K562 (cell line): ENCODE results near the gene ZNF273. TPM values are rescaled to one million over a fixed set of nuclear protein-coding genes. Genes with fewer than 3 reads are reported as not detected.
A peak's percentile ranks its signal among the peaks of the same experiment; 100 is the strongest.
"Not testable (repeated sequence)": the region's sequence is repeated elsewhere in the genome, so short reads cannot be mapped to it uniquely, and the experiment has no call there.

Experiments
- ATAC-seq: fragments of 200-7000 bp; cut with Tn5 transposase; 3 replicates; pipeline ENCODE4 v1.9.1; 2020; ENCODE audit warnings: moderate library complexity
- BruUV-seq: library from RNA; stranded (reverse); fragments of 400-500 nt; replicated peaks from 2 replicates; lab custom pipeline; 2021; lab: Mats Ljungman, UMichigan
- CTCF ChIA-PET: fragments of 300-600 bp; formaldehyde crosslinking; extraction: SDS; loops from one replicate; lab custom pipeline; 2021; ENCODE audit warnings: low intra/inter-chr PET ratio; lab: Yijun Ruan, JAX
- POLR2A ChIA-PET: fragments of 300-600, 350-650 bp; sonication (Branson Sonifier 250); formaldehyde crosslinking; extraction: SDS; loops from one replicate; lab custom pipeline; 2021; ENCODE audit warnings: antibody characterized with exemption, inconsistent platforms; lab: Yijun Ruan, JAX
- DNase-seq, 4 experiments: peaks; one replicate each; pipeline versions ENCODE4 v3.0.0 to v3.0.0-alpha.2; 2011 to 2018; ENCODE audit warnings: low spot score in 3 of 4, mixed read lengths in 3 of 4; ENCODE audit errors: extremely low read depth in 1 of 4
- FAIRE-seq: peaks from 2 replicates; lab custom pipeline; 2011; peaks lifted over from hg19 to GRCh38; lab: Jason Lieb, UNC
- H2AFZ ChIP-seq: 2 replicates; pipeline ENCODE4 v1.6.0; 2011; ENCODE audit warnings: low read depth, low read length, control low read depth, inconsistent platforms
- H3K27ac ChIP-seq: fragments of 200-600 bp; 3 replicates; pipeline ENCODE4 v1.8.0; 2011; ENCODE audit warnings: low read depth, mild to moderate bottlenecking, control low read depth, inconsistent platforms, low read length, moderate library complexity, mixed read lengths; ENCODE audit errors: extremely low read depth
- H3K27me3 ChIP-seq, 2 experiments: fragments of 300-600 bp in 1 of 2; 2 replicates in 1 of 2; 3 replicates in 1 of 2; pipeline versions ENCODE4 v1.6.0 to v1.8.0; 2011; ENCODE audit warnings: inconsistent platforms in 2 of 2, low read length in 2 of 2, mild to moderate bottlenecking in 1 of 2, mixed read lengths in 1 of 2, moderate library complexity in 1 of 2; ENCODE audit not compliant: control insufficient read depth in 2 of 2, insufficient read depth in 2 of 2
- H3K36me3 ChIP-seq: fragments of 300-600 bp; 3 replicates; pipeline ENCODE4 v1.8.0; 2011; ENCODE audit warnings: mild to moderate bottlenecking, low read length, inconsistent platforms; ENCODE audit not compliant: control insufficient read depth, insufficient read depth
- H3K4me1 ChIP-seq, 2 experiments: fragments of 200-600 bp in 1 of 2; replicated peaks in 1 of 2; 2 replicates in 1 of 2; 3 replicates in 1 of 2; pipeline versions ENCODE4 v1.5.1 to v1.8.0; 2011; ENCODE audit warnings: inconsistent platforms in 2 of 2, low read length in 2 of 2, mild to moderate bottlenecking in 1 of 2, mixed read lengths in 1 of 2, moderate library complexity in 1 of 2; ENCODE audit not compliant: control insufficient read depth in 2 of 2, insufficient read depth in 2 of 2
- H3K4me2 ChIP-seq: 2 replicates; pipeline ENCODE4 v1.6.1; 2011; ENCODE audit warnings: low read length, control low read depth, inconsistent platforms, mixed read lengths; ENCODE audit not compliant: insufficient read depth
- H3K4me3 ChIP-seq: fragments of 200-600 bp; sonication (generic), shearing (Covaris generic); 2 replicates; pipeline ENCODE4 v1.5.1; 2016; ENCODE audit warnings: control low read depth, inconsistent platforms
- H3K79me2 ChIP-seq: fragments of 200-600 bp; 3 replicates; pipeline ENCODE4 v1.8.0; 2011; ENCODE audit warnings: low read length, inconsistent platforms; ENCODE audit not compliant: control insufficient read depth, insufficient read depth
- H3K9ac ChIP-seq, 2 experiments: 2 replicates each; pipeline versions ENCODE4 v1.6.0 to v1.6.1; 2011; ENCODE audit warnings: low read depth in 2 of 2, low read length in 2 of 2, control low read depth in 1 of 2, inconsistent platforms in 1 of 2, mild to moderate bottlenecking in 1 of 2, mixed read lengths in 1 of 2; ENCODE audit not compliant: insufficient read depth in 1 of 2
- H3K9me1 ChIP-seq: one replicate; pipeline ENCODE4 v1.6.0; 2011; ENCODE audit warnings: inconsistent platforms, mild to moderate bottlenecking, low read length, moderate library complexity; ENCODE audit not compliant: control insufficient read depth, insufficient read depth
- H3K9me3 ChIP-seq: replicated peaks from 2 replicates; pipeline ENCODE4 v1.5.1; 2011; ENCODE audit warnings: low read depth, low read length, inconsistent platforms; ENCODE audit not compliant: control insufficient read depth, insufficient read depth
- H4K20me1 ChIP-seq: replicated peaks from 2 replicates; pipeline ENCODE4 v1.6.1; 2011; ENCODE audit warnings: low read length, inconsistent platforms, mixed read lengths; ENCODE audit not compliant: control insufficient read depth, insufficient read depth
- HSF4 ChIP-seq: fragments of 250-450 bp; sonication (Bioruptor Pico); IDR thresholded peaks from 2 replicates; pipeline ENCODE4 v2.1.2; 2022; ENCODE audit warnings: mild to moderate bottlenecking, moderate library complexity, borderline replicate concordance
- JUNB ChIP-seq: fragments of 450-650 bp; formaldehyde crosslinking; conservative IDR thresholded peaks from 2 replicates; pipeline ENCODE4 v1.4.0; 2020; ENCODE audit warnings: mild to moderate bottlenecking
- KLF1 ChIP-seq: fragments of 450-650 bp; IDR thresholded peaks from 2 replicates; pipeline ENCODE4 v1.6.1; 2016; ENCODE audit warnings: missing genetic modification characterization, missing compliant biosample characterization
- NELFE ChIP-seq: IDR thresholded peaks from 2 replicates; pipeline ENCODE4 v1.6.1; 2011; ENCODE audit warnings: mild to moderate bottlenecking; ENCODE audit not compliant: insufficient read depth, insufficient read length
- POLR3G ChIP-seq: IDR thresholded peaks from 2 replicates; pipeline ENCODE4 v1.6.1; 2011; ENCODE audit not compliant: insufficient read length, insufficient replicate concordance; ENCODE audit errors: extremely low read depth
- SOX6 ChIP-seq: fragments of 450-650 bp; IDR thresholded peaks from 2 replicates; pipeline ENCODE4 v1.6.1; 2014; ENCODE audit warnings: mild to moderate bottlenecking
- XRCC4 ChIP-seq: IDR thresholded peaks from one replicate; pipeline ENCODE4 v1.6.1; 2011; ENCODE audit not compliant: insufficient read depth, insufficient read length; ENCODE audit errors: extremely low read depth
- ZBTB1 ChIP-seq: sonication (generic); formaldehyde crosslinking; IDR thresholded peaks from 2 replicates; pipeline ENCODE4 v1.8.1; 2023; ENCODE audit warnings: missing genetic modification reagents, low read depth, mild to moderate bottlenecking, borderline replicate concordance
- ZC3H8 ChIP-seq: fragments of 450-650 bp; IDR thresholded peaks from 2 replicates; pipeline ENCODE4 v1.6.1; 2017
- ZNF644 ChIP-seq: fragments of 200-800 bp; sonication (Bioruptor generic); IDR thresholded peaks from 2 replicates; pipeline ENCODE4 v1.6.1; 2016; ENCODE audit warnings: low read depth, missing genetic modification characterization, missing compliant biosample characterization
- WGBS: fragments of 100-300 bp; shearing (Covaris generic); methylation state at CpG from one replicate; pipeline ENCODE4 v1.1.6; 2016; ENCODE audit warnings: low coverage, mixed read lengths; ENCODE audit not compliant: insufficient coverage; ENCODE audit errors: missing lambda C conversion rate; 5-methylcytosine and 5-hydroxymethylcytosine counted together
- in situ Hi-C: fragments of 300-500 bp; cut with MboI; formaldehyde crosslinking; loops from 4 replicates; pipeline ENCODE4 v1.15.0; 2018; ENCODE audit warnings: inconsistent platforms, mixed read lengths
- intact Hi-C: fragments of 100-400 bp; cut with micrococcal nuclease; formaldehyde crosslinking; loops from 2 replicates; pipeline ENCODE4 v1.14.2; 2022
- polyA plus RNA-seq, 8 experiments: library from polyadenylated mRNA; depleted of rRNA in 4 of 8; stranded (reverse) in 5 of 8; unstranded in 3 of 8; fragments of >200 nt; fragmentation: Nextera tagmentation in 2 of 8; fragmentation: Illumina TruSeq in 1 of 8; extraction: Ambion mirVana in 2 of 8; extraction: Trizol in 1 of 8; gene quantifications; 2 replicates each; pipeline versions ENCODE4 v1.2.1 to v1.2.3, GENCODE V29; 2011 to 2014; ENCODE audit warnings: inconsistent platforms in 1 of 8, missing spikeins in 1 of 8
- total RNA-seq, 7 experiments: library from RNA; depleted of rRNA in 6 of 7; stranded (reverse); fragments of >200 nt in 6 of 7; fragmentation: Illumina TruSeq in 2 of 7; extraction: Trizol in 2 of 7; gene quantifications; 2 replicates each; pipeline versions ENCODE4 v1.2.1 to v1.2.3, GENCODE V29; 2011 to 2021; ENCODE audit warnings: low replicate concordance in 1 of 7
- TF ChIP-seq, protein P1 (sequence below), 2 experiments: fragments of 450-650 bp; IDR thresholded peaks; 2 replicates each; pipeline ENCODE4 v1.6.1; 2016
- TF ChIP-seq, protein P2 (sequence below): fragments of 250-450 bp; sonication (Bioruptor Pico); IDR thresholded peaks from 2 replicates; pipeline ENCODE4 v1.5.1; 2021; ENCODE audit warnings: mild to moderate bottlenecking

Gene ZNF273
- total and polyA plus RNA-seq, 9 of the 15 experiments (the other 6 are each of a cell fraction or from before 2014, with no cell fraction given) = 13.3 to 37.0 (median 20.7) TPM

DNA sequence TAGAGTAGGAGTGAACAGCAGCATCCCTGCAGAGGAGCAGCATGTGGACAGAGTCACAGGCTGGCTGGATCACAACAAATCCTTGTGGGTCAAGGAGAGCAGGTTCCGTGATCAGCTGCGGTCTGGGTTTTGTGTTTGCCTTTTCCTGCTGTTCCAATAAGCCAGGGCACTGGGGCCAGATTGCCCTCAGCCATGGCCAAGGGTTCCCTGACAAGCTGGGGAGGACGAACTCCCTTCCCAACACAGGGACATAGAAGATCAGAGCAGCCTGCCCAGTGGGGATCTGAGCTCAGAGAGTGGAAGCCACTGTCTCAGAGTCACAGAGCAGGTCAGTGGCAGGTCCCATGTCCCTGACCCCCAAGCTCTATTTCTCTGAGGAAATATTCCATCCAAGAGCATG is 12.8 kb upstream of the ZNF273 start:
- H3K27me3 ChIP-seq, H4K20me1 ChIP-seq, H3K9me1 ChIP-seq, in situ Hi-C loops, FAIRE-seq, H3K9me3 ChIP-seq, H2AFZ ChIP-seq, DNase-seq, H3K36me3 ChIP-seq, CTCF ChIA-PET, H3K4me3 ChIP-seq, ATAC-seq, POLR2A ChIA-PET, H3K79me2 ChIP-seq, BruUV-seq: not testable (repeated sequence)
- peak overlapping the region; percentile 68; the same call in 1 of the 2 replicates for H3K4me2 ChIP-seq
- H3K9ac ChIP-seq = peak overlapping the region in 1 of 2 experiments; percentile 30; a peak in 1 of 4 replicates
- H3K4me1 ChIP-seq = peaks cover 45 to 49% of the 10 kb centered on the region in 2 experiments; a peak in 4 of 5 replicates
- intact Hi-C loops = loop anchor here (2.0 kb wide), 1 partner anchor 17 kb away; no protein-coding TSS in a partner anchor
- WGBS = 83% methylated on average over 3 of the region's 3 CpGs
- H3K27ac ChIP-seq = peak overlapping the region; percentile 69; the same call in 1 of the 3 replicates

DNA sequence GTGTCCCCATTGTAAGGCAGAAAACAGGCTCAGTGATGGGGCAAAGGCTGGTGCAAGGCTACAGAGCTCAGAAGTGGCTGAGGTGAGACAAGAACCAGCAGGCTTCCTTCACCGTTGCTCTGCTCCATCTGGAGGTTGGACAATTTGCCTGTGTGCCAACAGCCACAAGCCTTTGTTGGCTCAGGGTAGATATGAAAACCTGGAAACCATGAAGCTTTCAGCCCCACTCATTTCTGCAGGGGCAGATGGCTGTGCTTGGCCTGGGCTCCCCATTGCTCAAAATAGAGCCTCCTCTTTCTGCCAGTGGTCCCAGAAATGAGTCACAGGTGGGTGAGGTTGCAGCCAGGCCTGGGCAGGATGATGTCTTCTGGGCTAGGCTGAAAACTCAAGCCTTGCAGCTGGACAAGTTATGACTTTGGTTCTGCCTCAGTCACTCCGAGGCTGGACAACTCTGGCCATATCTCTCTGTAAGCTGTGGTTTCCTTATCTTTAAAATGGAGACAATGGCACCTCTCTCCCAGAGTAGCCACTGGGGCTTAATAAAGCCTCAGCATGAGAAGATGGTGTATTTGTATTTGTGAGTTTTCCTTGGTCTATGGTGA is 12.2 kb upstream of the ZNF273 start:
- no TSS peak for BruUV-seq
- peak; percentile 70 for ATAC-seq
- peak overlapping the region; percentile 69 for H3K27ac ChIP-seq
- H3K4me1 ChIP-seq = peaks cover 44 to 49% of the 10 kb centered on the region in 2 experiments; a peak in 4 of 5 replicates
- H4K20me1 ChIP-seq = no peaks in the 10 kb centered on the region
- peak overlapping the region; percentile 68 for H3K4me2 ChIP-seq
- ChIA-PET POLR2A (interaction anchor here (0.6 to 1.3 kb wide), 2 partner anchors 16 to 23 kb away, joined by 3 to 5 read pairs; no protein-coding TSS in a partner anchor), CTCF (no interaction called here)
- peaks cover 3% of the 10 kb centered on the region; the same call in 1 of the 2 replicates for H3K9me3 ChIP-seq
- no peaks in the 10 kb centered on the region for H3K79me2 ChIP-seq
- H3K9ac ChIP-seq = peak overlapping the region in 1 of 2 experiments; percentile 23; a peak in 1 of 4 replicates
- intact Hi-C loops (loop anchor here (2.0 kb wide), 1 partner anchor 16 kb away; no protein-coding TSS in a partner anchor), in situ Hi-C loops (no loop called here)
- WGBS = 8% methylated on average over 2 of the region's 2 CpGs
- no peaks in the 10 kb centered on the region for H3K36me3 ChIP-seq
- H3K27me3 ChIP-seq = no peaks in the 10 kb centered on the region
- no peaks in the 10 kb centered on the region for H3K9me1 ChIP-seq
- no peak for FAIRE-seq
- no peak overlapping the region for H3K4me3 ChIP-seq
- 0 out of 2 replicates have a peak overlapping the region, but pooled peaks have one; percentile 8 for H2AFZ ChIP-seq
- peak in 2 of 4 experiments; percentile 68 to 77 for DNase-seq
- TF ChIP-seq KLF1 (tag) = no peak
- TF ChIP-seq, protein P1, sequence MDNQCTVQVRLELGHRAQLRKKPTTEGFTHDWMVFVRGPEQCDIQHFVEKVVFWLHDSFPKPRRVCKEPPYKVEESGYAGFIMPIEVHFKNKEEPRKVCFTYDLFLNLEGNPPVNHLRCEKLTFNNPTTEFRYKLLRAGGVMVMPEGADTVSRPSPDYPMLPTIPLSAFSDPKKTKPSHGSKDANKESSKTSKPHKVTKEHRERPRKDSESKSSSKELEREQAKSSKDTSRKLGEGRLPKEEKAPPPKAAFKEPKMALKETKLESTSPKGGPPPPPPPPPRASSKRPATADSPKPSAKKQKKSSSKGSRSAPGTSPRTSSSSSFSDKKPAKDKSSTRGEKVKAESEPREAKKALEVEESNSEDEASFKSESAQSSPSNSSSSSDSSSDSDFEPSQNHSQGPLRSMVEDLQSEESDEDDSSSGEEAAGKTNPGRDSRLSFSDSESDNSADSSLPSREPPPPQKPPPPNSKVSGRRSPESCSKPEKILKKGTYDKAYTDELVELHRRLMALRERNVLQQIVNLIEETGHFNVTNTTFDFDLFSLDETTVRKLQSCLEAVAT (IDR thresholded peaks at IDR 0.05) = peak in 1 of 2 experiments; percentile 53; a peak in 1 of 4 replicates
- peak; percentile 86 for TF ChIP-seq SOX6
- no peak for TF ChIP-seq NELFE
- TF ChIP-seq ZBTB1 (CRISPR knock-in tag) = no peak
- TF ChIP-seq JUNB = no peak
- TF ChIP-seq XRCC4 = no peak
- TF ChIP-seq ZC3H8 = no peak
- TF ChIP-seq, protein P2, sequence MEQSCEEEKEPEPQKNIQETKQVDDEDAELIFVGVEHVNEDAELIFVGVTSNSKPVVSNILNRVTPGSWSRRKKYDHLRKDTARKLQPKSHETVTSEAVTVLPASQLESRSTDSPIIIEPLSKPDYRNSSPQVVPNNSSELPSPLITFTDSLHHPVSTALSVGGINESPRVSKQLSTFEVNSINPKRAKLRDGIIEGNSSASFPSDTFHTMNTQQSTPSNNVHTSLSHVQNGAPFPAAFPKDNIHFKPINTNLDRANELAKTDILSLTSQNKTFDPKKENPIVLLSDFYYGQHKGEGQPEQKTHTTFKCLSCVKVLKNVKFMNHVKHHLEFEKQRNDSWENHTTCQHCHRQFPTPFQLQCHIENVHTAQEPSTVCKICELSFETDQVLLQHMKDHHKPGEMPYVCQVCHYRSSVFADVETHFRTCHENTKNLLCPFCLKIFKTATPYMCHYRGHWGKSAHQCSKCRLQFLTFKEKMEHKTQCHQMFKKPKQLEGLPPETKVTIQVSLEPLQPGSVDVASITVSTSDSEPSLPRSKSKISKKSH (CRISPR knock-in tag) = no peak
- TF ChIP-seq ZNF644 (tag) = no peak
- TF ChIP-seq HSF4 (CRISPR knock-in tag) = peak; percentile 7; the same call in 1 of the 2 replicates
- no peak for TF ChIP-seq POLR3G
